Tibial artery (tissue), 4 donors: ENCODE measurements around the gene UIMC1.

ENCODE experiments used
- DNase-seq, 2 donors: peaks; one replicate each; pipeline ENCODE4 v3.0.0-alpha.2; 2019
- H3K27ac ChIP-seq, 2 donors: fragments of 200-600 bp; sonication (generic) in 1 of 2; 1 replicate in 1 of 2; 2 replicates in 1 of 2; pipeline ENCODE4 v1.5.1; 2018 to 2019; ENCODE audit warnings: mild to moderate bottlenecking in 1 of 2
- H3K27me3 ChIP-seq, 2 donors: fragments of 200-600 bp; sonication (generic) in 1 of 2; one replicate each; pipeline versions ENCODE4 v1.5.1 to v1.6.0; 2016 to 2019
- H3K36me3 ChIP-seq, 3 donors: fragments of 200-600 bp; sonication (generic) in 2 of 3; one replicate each; pipeline ENCODE4 v1.5.1; 2016 to 2019; ENCODE audit warnings: mild to moderate bottlenecking in 2 of 3
- H3K4me1 ChIP-seq, 4 donors: fragments of 200-600 bp; sonication (generic) in 2 of 4; 1 replicate in 3 of 4; 2 replicates in 1 of 4; pipeline ENCODE4 v1.5.1; 2016 to 2019
- H3K4me3 ChIP-seq, 2 donors: fragments of 200-600 bp; sonication (generic) in 1 of 2; 1 replicate in 1 of 2; 2 replicates in 1 of 2; pipeline ENCODE4 v1.5.1; 2018 to 2019; ENCODE audit warnings: mild to moderate bottlenecking in 2 of 2
- H3K9me3 ChIP-seq, 3 donors: fragments of 200-600 bp; sonication (generic) in 1 of 3; one replicate each; pipeline ENCODE4 v1.5.1; 2016 to 2019
- CTCF ChIP-seq, 2 experiments: fragments of 200-600 bp in 1 of 2; fragments of 450-650 bp in 1 of 2; IDR thresholded peaks; one replicate each; pipeline ENCODE4 v1.5.1; 2017 to 2019; ENCODE audit warnings: antibody characterized with exemption in 2 of 2, mild to moderate bottlenecking in 1 of 2, moderate library complexity in 1 of 2
- intact Hi-C: fragments of 100-400 bp; cut with DNase I; formaldehyde crosslinking; loops from one replicate; pipeline ENCODE4 v1.15.0; 2023; ENCODE audit warnings: low total_unique reads

The UIMC1 gene

GRCh38 chr5:176863765-176864098, 142.8 kb downstream of the UIMC1 start:
- Histone ChIP-seq H3K27me3 (peaks cover 0 to 85% of the 10 kb centered on the region in 2 donors), H3K4me1 (no peaks in the 10 kb centered on the region), H3K36me3 (no peaks in the 10 kb centered on the region), H3K9me3 (no peaks in the 10 kb centered on the region), H3K27ac (no peak overlapping the region), H3K4me3 (no peak overlapping the region)
- intact Hi-C loops: no loop called here
- TF ChIP-seq CTCF (IDR thresholded peaks at IDR 0.05): no peak
- DNase-seq: no peak

GRCh38 chr5:176863041-176863764, 143.4 kb downstream of the UIMC1 start:
- Histone ChIP-seq H3K27me3 (peaks cover 0 to 83% of the 10 kb centered on the region in 2 donors), H3K4me1 (no peaks in the 10 kb centered on the region), H3K9me3 (no peaks in the 10 kb centered on the region), H3K27ac (no peak overlapping the region), H3K36me3 (no peaks in the 10 kb centered on the region), H3K4me3 (no peak overlapping the region)
- no peak for DNase-seq
- intact Hi-C loops: no loop called here
- TF ChIP-seq CTCF (IDR thresholded peaks at IDR 0.05): no peak

- no peak for TF ChIP-seq CTCF (IDR thresholded peaks at IDR 0.05)
- Histone ChIP-seq H3K36me3 (no peaks in the 10 kb centered on the region), H3K9me3 (no peaks in the 10 kb centered on the region), H3K4me3 (no peak overlapping the region), H3K27ac (no peak overlapping the region), H3K27me3 (peaks cover 0 to 83% of the 10 kb centered on the region in 2 donors), H3K4me1 (no peaks in the 10 kb centered on the region)
- intact Hi-C loops: no loop called here
- DNase-seq: no peak
Measured at GRCh38 chr5:176862330-176862995, 144.1 kb downstream of the UIMC1 start.

GRCh38 chr5:176861276-176861675, 145.3 kb downstream of the UIMC1 start:
- H3K9me3 ChIP-seq: no peaks in the 10 kb centered on the region
- intact Hi-C loops: no loop called here
- no peak overlapping the region for H3K27ac ChIP-seq
- no peaks in the 10 kb centered on the region for H3K36me3 ChIP-seq
- H3K27me3 ChIP-seq: peaks cover 0 to 83% of the 10 kb centered on the region in 2 donors
- TF ChIP-seq CTCF (IDR thresholded peaks at IDR 0.05): no peak
- no peak for DNase-seq
- no peak overlapping the region for H3K4me3 ChIP-seq
- H3K4me1 ChIP-seq: no peaks in the 10 kb centered on the region

- no peak for TF ChIP-seq CTCF (IDR thresholded peaks at IDR 0.05)
- Histone ChIP-seq H3K36me3 (no peaks in the 10 kb centered on the region), H3K27me3 (peaks cover 0 to 81% of the 10 kb centered on the region in 2 donors), H3K4me1 (no peaks in the 10 kb centered on the region), H3K27ac (no peak overlapping the region), H3K4me3 (no peak overlapping the region), H3K9me3 (no peaks in the 10 kb centered on the region)
- intact Hi-C loops: no loop called here
- DNase-seq: no peak
Measured at GRCh38 chr5:176860381-176860780, 146.2 kb downstream of the UIMC1 start.
